HG03575 (cell line): ENCODE results near the gene GNG7.
"Not testable (repeated sequence)": the region's sequence is repeated elsewhere in the genome, so short reads cannot be mapped to it uniquely, and the experiment has no call there.

Experiments
- ATAC-seq: cut with Tn5 transposase; IDR thresholded peaks from one replicate; pipeline ENCODE4 v1.9.1; 2021; ENCODE audit not compliant: unreplicated experiment, insufficient number of reproducible peaks, low FRiP score; ENCODE audit errors: extremely low read depth

The GNG7 gene

GRCh38 chr19:2633693-2634075 lies 68.8 kb downstream of the GNG7 start:
- no peak for ATAC-seq

- ATAC-seq = no peak
Observed at GRCh38 chr19:2631213-2631821, 71.2 kb downstream of the GNG7 start.

- no peak for ATAC-seq
Observed at GRCh38 chr19:2630352-2631001, 72.0 kb downstream of the GNG7 start.

GRCh38 chr19:2629491-2630351 lies 72.8 kb downstream of the GNG7 start:
- no peak for ATAC-seq

GRCh38 chr19:2628597-2628996 lies 73.9 kb downstream of the GNG7 start:
- ATAC-seq = no peak

GRCh38 chr19:2627855-2628254 lies 74.6 kb downstream of the GNG7 start:
- no peak for ATAC-seq

- no peak for ATAC-seq
Observed at GRCh38 chr19:2627319-2627829, 75.1 kb downstream of the GNG7 start.

GRCh38 chr19:2625434-2625833 lies 77.1 kb downstream of the GNG7 start:
- no peak for ATAC-seq

GRCh38 chr19:2624537-2625091 lies 77.9 kb downstream of the GNG7 start:
- ATAC-seq = no peak

GRCh38 chr19:2623798-2624197 lies 78.7 kb downstream of the GNG7 start:
- ATAC-seq = no peak

GRCh38 chr19:2622371-2622961 lies 80.0 kb downstream of the GNG7 start:
- ATAC-seq = not testable (repeated sequence)

GRCh38 chr19:2619076-2619475 lies 83.4 kb downstream of the GNG7 start:
- no peak for ATAC-seq

- no peak for ATAC-seq
Observed at GRCh38 chr19:2618611-2619010, 83.9 kb downstream of the GNG7 start.

- ATAC-seq = no peak
Observed at GRCh38 chr19:2617393-2618165, 84.9 kb downstream of the GNG7 start.

- no peak for ATAC-seq
Observed at GRCh38 chr19:2616741-2617392, 85.6 kb downstream of the GNG7 start.

GRCh38 chr19:2615782-2616181 lies 86.7 kb downstream of the GNG7 start:
- no peak for ATAC-seq

- no peak for ATAC-seq
Observed at GRCh38 chr19:2613507-2614295, 88.8 kb downstream of the GNG7 start.
